Body of pancreas (tissue), 4 donors: ENCODE data around the gene FXYD3. TPM values are rescaled to one million over a fixed set of nuclear protein-coding genes. Genes with fewer than 3 reads are reported as not detected.

ENCODE experiments used
- ATAC-seq: fragments of 150-250 bp; one replicate; pipeline ENCODE4 v1.9.1; 2016
- DNase-seq, 4 donors: peaks; one replicate each; pipeline ENCODE4 v3.0.0-alpha.2; 2019
- H3K27ac ChIP-seq, 4 donors: fragments of 200-600 bp; sonication (generic); 1 replicate in 3 of 4; 2 replicates in 1 of 4; pipeline versions ENCODE4 v1.5.1 to v1.6.1; 2016 to 2019; ENCODE audit warnings: mild to moderate bottlenecking in 1 of 4, mixed read lengths in 1 of 4, moderate library complexity in 1 of 4
- H3K27me3 ChIP-seq, 2 donors: fragments of 200-600 bp; sonication (generic); one replicate each; pipeline ENCODE4 v1.6.0; 2016; ENCODE audit warnings: mild to moderate bottlenecking in 1 of 2
- H3K36me3 ChIP-seq, 2 donors: fragments of 200-600 bp; sonication (generic); replicated peaks in 1 of 2; 2 replicates each; pipeline ENCODE4 v1.5.1; 2016; ENCODE audit warnings: low read depth in 2 of 2; ENCODE audit not compliant: insufficient read depth in 1 of 2
- H3K4me1 ChIP-seq: fragments of 200-600 bp; sonication (generic); one replicate; pipeline ENCODE4 v1.6.0; 2016
- H3K4me3 ChIP-seq, 2 donors: fragments of 200-600 bp; sonication (generic); 1 replicate in 1 of 2; 2 replicates in 1 of 2; pipeline ENCODE4 v1.5.1; 2016 to 2019
- H3K9me3 ChIP-seq, 3 donors: fragments of 200-600 bp; sonication (generic); 1 replicate in 2 of 3; 2 replicates in 1 of 3; pipeline ENCODE4 v1.5.1; 2016
- POLR2A ChIP-seq, 3 donors: fragments of 450-650 bp; IDR thresholded peaks; one replicate each; pipeline ENCODE4 v1.6.1; 2016; ENCODE audit warnings: antibody characterized with exemption in 3 of 3, mild to moderate bottlenecking in 2 of 3
- WGBS, 2 donors: methylation state at CpG; one replicate each; pipeline ENCODE4 v1.1.5; 2017; 5-methylcytosine and 5-hydroxymethylcytosine counted together
- intact Hi-C: fragments of 100-400 bp; cut with DNase I; formaldehyde crosslinking; loops from one replicate; pipeline ENCODE4 v1.15.1; 2023
- small RNA-seq: library from RNA; depleted of rRNA; stranded (forward); fragments of <200 nt; gene quantifications from one replicate; pipeline ENCODE3, GENCODE V24; 2016
- total RNA-seq, 2 donors: library from RNA; depleted of rRNA; stranded (reverse); fragments of >200 nt; gene quantifications; one replicate each; pipeline ENCODE4 v1.1.0, GENCODE V29; 2016
- TF ChIP-seq, protein P1 (sequence below), 7 experiments: fragments of 450-650 bp in 4 of 7; fragments of 200-600 bp in 3 of 7; sonication (generic) in 3 of 7; IDR thresholded peaks; one replicate each; pipeline ENCODE4 v1.5.1; 2016 to 2019; ENCODE audit warnings: antibody characterized with exemption in 7 of 7

Gene FXYD3
- total RNA-seq, 2 donors from 2014 or later, result 13.5 to 51.6 TPM

DNA sequence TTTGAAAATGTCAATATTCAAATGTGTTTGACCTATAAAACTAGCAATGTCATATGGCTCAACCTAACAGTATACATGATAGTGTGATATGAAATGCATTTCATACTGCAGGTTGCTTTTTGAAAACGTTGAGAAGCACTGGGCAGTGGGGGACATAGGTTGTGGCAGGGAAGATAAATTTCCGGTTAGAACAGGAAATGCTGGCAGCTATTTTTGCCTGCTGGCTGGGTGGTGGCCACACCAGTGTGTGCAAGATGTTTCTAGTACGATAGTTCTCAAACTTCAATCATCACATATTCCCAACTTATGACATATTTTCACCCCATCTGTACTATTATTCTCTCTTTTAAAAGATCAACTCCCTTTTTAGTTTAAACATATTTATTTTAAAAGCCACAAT is 56.1 kb downstream of the FXYD3 start:
- Histone ChIP-seq H3K4me1 (no peaks in the 10 kb centered on the region), H3K9me3 (no peaks in the 10 kb centered on the region), H3K36me3 (no peaks in the 10 kb centered on the region), H3K4me3 (no peak overlapping the region), H3K27me3 (no peaks in the 10 kb centered on the region), H3K27ac (no peak overlapping the region)
- TF ChIP-seq, protein P1, sequence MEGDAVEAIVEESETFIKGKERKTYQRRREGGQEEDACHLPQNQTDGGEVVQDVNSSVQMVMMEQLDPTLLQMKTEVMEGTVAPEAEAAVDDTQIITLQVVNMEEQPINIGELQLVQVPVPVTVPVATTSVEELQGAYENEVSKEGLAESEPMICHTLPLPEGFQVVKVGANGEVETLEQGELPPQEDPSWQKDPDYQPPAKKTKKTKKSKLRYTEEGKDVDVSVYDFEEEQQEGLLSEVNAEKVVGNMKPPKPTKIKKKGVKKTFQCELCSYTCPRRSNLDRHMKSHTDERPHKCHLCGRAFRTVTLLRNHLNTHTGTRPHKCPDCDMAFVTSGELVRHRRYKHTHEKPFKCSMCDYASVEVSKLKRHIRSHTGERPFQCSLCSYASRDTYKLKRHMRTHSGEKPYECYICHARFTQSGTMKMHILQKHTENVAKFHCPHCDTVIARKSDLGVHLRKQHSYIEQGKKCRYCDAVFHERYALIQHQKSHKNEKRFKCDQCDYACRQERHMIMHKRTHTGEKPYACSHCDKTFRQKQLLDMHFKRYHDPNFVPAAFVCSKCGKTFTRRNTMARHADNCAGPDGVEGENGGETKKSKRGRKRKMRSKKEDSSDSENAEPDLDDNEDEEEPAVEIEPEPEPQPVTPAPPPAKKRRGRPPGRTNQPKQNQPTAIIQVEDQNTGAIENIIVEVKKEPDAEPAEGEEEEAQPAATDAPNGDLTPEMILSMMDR (IDR thresholded peaks at IDR 0.05), result no peak
- no peak for TF ChIP-seq POLR2A (IDR thresholded peaks at IDR 0.05)
- DNase-seq (no peak), ATAC-seq (no peak)
- intact Hi-C loops, result no loop called here
- WGBS, 2 donors, result 32 to 51% methylated on average over 3 of the region's 3 CpGs

Small RNAs within 50 kb of the gene (small RNA-seq; reads per million reads assigned to genes)
- gene AC020907.2, result not detected

Other genes starting within 250 kb of the FXYD3 start
- gene ZNF30, start 188.9 kb upstream of the FXYD3 start, total RNA-seq, result 1 to 10 TPM in 1 of 2 donors, under 1 TPM in 1; 0.66 to 2.6 TPM
- gene ZNF792, start 151.6 kb upstream of the FXYD3 start, total RNA-seq, result 1 to 10 TPM; 4.0 to 7.0 TPM
- 10 to 100 TPM; 90.8 to 94.9 TPM for gene GRAMD1A, start 115.5 kb upstream of the FXYD3 start, total RNA-seq
- 10 to 100 TPM in 1 of 2 donors, 1 to 10 TPM in 1; 2.3 to 23.6 TPM for gene SCN1B, start 85.4 kb upstream of the FXYD3 start, total RNA-seq
- gene HPN, start 74.1 kb upstream of the FXYD3 start, total RNA-seq, result 100 to 1,000 TPM; 135 to 289 TPM
- 1 to 10 TPM; 1.6 to 3.9 TPM for gene LGI4, start 19.2 kb downstream of the FXYD3 start, total RNA-seq
- gene FXYD1, start 23.0 kb downstream of the FXYD3 start, total RNA-seq, result 1 to 10 TPM; 1.6 to 9.1 TPM
- 1 to 10 TPM in 1 of 2 donors, under 1 TPM in 1; 0.52 to 1.3 TPM for gene FXYD7, start 27.4 kb downstream of the FXYD3 start, total RNA-seq
- 10 to 100 TPM; 11.5 to 17.1 TPM for gene FXYD5, start 38.9 kb downstream of the FXYD3 start, total RNA-seq
- not detected for gene FAM187B, start 112.9 kb downstream of the FXYD3 start, total RNA-seq
- gene LSR, start 133.2 kb downstream of the FXYD3 start, total RNA-seq, result 10 to 100 TPM; 67.5 to 80.1 TPM
- 10 to 100 TPM; 76.8 to 91.3 TPM for gene USF2, start 153.1 kb downstream of the FXYD3 start, total RNA-seq
- gene HAMP, start 166.7 kb downstream of the FXYD3 start, total RNA-seq, result not detected
- 1 to 10 TPM in 1 of 2 donors, not detected in 1; 1.6 TPM for gene MAG, start 176.3 kb downstream of the FXYD3 start, total RNA-seq
- gene CD22, start 213.4 kb downstream of the FXYD3 start, total RNA-seq, result 1 to 10 TPM in 1 of 2 donors, under 1 TPM in 1; 0.52 to 3.0 TPM
- gene FFAR1, start 232.1 kb downstream of the FXYD3 start, total RNA-seq, result 1 to 10 TPM; 1.6 to 2.3 TPM
- gene FFAR3, start 242.6 kb downstream of the FXYD3 start, total RNA-seq, result not detected